ENCODE measurements around the gene BBS2. TPM values are rescaled to one million over a fixed set of nuclear protein-coding genes. Genes with fewer than 3 reads are reported as not detected.

The BBS2 gene
- total and polyA plus RNA-seq, 2 of the 4 experiments (the other 2 are of a cell fraction): 18.6 to 32.3 TPM

DNA sequence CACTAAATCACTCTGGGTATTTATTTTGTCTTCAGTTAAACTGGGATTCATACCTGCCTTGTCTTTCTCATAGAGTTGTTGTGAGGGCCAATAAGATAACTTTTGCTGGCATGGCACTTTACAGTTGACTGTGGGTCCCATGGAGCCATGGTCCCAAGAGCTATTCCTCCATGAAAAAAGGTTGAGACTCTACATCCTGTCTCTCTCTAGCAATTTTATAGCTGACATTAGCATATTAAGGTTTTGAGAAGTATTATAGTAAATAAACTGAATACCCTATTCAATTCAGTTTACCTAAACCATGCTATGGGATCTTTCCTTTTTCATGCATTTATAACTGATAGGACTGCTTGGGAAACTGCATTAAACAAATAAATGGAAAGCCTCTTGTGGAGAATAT is 51.0 kb downstream of the BBS2 start:
- Histone ChIP-seq H3K14ac (replicated peaks; ENCODE audit: low read depth, low read length) (no peak overlapping the region), H3K27me3 (ENCODE audit: control insufficient read depth, insufficient read depth, low read length) (no peaks in the 10 kb centered on the region), H3K36me3 (ENCODE audit: control insufficient read depth, insufficient read depth, low read length) (peaks cover 45% of the 10 kb centered on the region), H4K20me1 (ENCODE audit: insufficient read depth, low read length) (no peaks in the 10 kb centered on the region), H3K18ac (ENCODE audit: low read depth, low read length) (no peak overlapping the region), H3K56ac (ENCODE audit: extremely low read depth, insufficient read depth, low read length) (no peak overlapping the region), H3K79me1 (ENCODE audit: low read depth in 1 of 2, low read length in 2 of 2) (peaks cover 3 to 7% of the 10 kb centered on the region in 2 experiments; a peak in 3 of 4 replicates), H4K5ac (ENCODE audit: low read depth, low read length) (no peak overlapping the region), H2BK15ac (ENCODE audit: low read depth, low read length) (no peak overlapping the region), H2BK120ac (ENCODE audit: low read depth, low read length) (no peak overlapping the region), H4K8ac (ENCODE audit: low read depth in 2 of 2, low read length in 2 of 2) (no peak overlapping the region), H3K9me3 (ENCODE audit: control insufficient read depth, insufficient read depth, low read length) (no peaks in the 10 kb centered on the region), H3K27ac (ENCODE audit: insufficient read depth, low read length) (no peak overlapping the region), H2AK9ac (replicated peaks; ENCODE audit: low read depth, low read length, poor library complexity) (no peak overlapping the region), H3K9ac (ENCODE audit: low read depth, low read length) (no peak overlapping the region), H2AFZ (replicated peaks; ENCODE audit: low read length, poor library complexity) (no peak overlapping the region), H3K4me1 (ENCODE audit: control insufficient read depth, insufficient read depth, low read length) (no peaks in the 10 kb centered on the region), H3K4ac (ENCODE audit: low read depth, low read length) (no peak overlapping the region), H2BK20ac (ENCODE audit: low read depth, low read length) (no peak overlapping the region), H3K23ac (ENCODE audit: low read depth, low read length) (no peak overlapping the region), H3K9me1 (ENCODE audit: insufficient read depth, low read length) (no peaks in the 10 kb centered on the region), H3K4me2 (ENCODE audit: low read depth, low read length) (no peak overlapping the region), H2BK5ac (ENCODE audit: low read depth, low read length, poor library complexity, severe bottlenecking) (no peak overlapping the region), H4K91ac (ENCODE audit: insufficient read depth, low read depth, low read length) (no peak overlapping the region), H2AK5ac (ENCODE audit: low read depth, low read length) (no peak overlapping the region), H3K4me3 (ENCODE audit: insufficient read depth, low read depth, low read length) (no peak overlapping the region)
- in situ Hi-C loops (cut with MboI; ENCODE audit: low sequenced_read_pairs) (no loop called here), intact Hi-C loops (cut with micrococcal nuclease) (no loop called here), dilution Hi-C loops (cut with HindIII; ENCODE audit: low sequenced_read_pairs, unreplicated experiment) (no loop called here)
- BruUV-seq (replicated peaks): no TSS peak
- DNase-seq (no peak), ATAC-seq (ENCODE audit: low read depth) (no peak)
- POLR2A ChIA-PET (ENCODE audit: unreplicated experiment): no interaction called here
- CTCF ChIA-PET: no interaction called here
- TF ChIP-seq MAFK (IDR thresholded peaks at IDR 0.05; ENCODE audit: low read depth, low read length) (peak; percentile 57), CHD1 (IDR thresholded peaks at IDR 0.05; ENCODE audit: low read depth, low read length) (no peak), RAD21 (IDR thresholded peaks at IDR 0.05; ENCODE audit: low read length) (no peak), RCOR1 (IDR thresholded peaks at IDR 0.05; ENCODE audit: insufficient replicate concordance, low read length) (no peak)
- TF ChIP-seq, protein P1, sequence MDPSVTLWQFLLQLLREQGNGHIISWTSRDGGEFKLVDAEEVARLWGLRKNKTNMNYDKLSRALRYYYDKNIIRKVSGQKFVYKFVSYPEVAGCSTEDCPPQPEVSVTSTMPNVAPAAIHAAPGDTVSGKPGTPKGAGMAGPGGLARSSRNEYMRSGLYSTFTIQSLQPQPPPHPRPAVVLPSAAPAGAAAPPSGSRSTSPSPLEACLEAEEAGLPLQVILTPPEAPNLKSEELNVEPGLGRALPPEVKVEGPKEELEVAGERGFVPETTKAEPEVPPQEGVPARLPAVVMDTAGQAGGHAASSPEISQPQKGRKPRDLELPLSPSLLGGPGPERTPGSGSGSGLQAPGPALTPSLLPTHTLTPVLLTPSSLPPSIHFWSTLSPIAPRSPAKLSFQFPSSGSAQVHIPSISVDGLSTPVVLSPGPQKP (IDR thresholded peaks at IDR 0.05; ENCODE audit: borderline replicate concordance, low read depth, low read length): no peak
